ENCODE data around the gene TRPM8.

- TF ChIP-seq, protein P1, sequence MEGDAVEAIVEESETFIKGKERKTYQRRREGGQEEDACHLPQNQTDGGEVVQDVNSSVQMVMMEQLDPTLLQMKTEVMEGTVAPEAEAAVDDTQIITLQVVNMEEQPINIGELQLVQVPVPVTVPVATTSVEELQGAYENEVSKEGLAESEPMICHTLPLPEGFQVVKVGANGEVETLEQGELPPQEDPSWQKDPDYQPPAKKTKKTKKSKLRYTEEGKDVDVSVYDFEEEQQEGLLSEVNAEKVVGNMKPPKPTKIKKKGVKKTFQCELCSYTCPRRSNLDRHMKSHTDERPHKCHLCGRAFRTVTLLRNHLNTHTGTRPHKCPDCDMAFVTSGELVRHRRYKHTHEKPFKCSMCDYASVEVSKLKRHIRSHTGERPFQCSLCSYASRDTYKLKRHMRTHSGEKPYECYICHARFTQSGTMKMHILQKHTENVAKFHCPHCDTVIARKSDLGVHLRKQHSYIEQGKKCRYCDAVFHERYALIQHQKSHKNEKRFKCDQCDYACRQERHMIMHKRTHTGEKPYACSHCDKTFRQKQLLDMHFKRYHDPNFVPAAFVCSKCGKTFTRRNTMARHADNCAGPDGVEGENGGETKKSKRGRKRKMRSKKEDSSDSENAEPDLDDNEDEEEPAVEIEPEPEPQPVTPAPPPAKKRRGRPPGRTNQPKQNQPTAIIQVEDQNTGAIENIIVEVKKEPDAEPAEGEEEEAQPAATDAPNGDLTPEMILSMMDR (IDR thresholded peaks at IDR 0.05): no peak
- TF ChIP-seq POLR2A (IDR thresholded peaks at IDR 0.05): no peak
Observed at GRCh38 chr2:234001380-234002160, 84.4 kb downstream of the TRPM8 start.

Measured in right lobe of liver (tissue), 4 donors.